CD4-positive, alpha-beta T cell treated with Interleukin-12 subunit alpha and Interleukin-12 subunit beta, for 1 hour (primary cell): ENCODE results near the gene SH3BP5.
"Not testable (repeated sequence)": the region's sequence is repeated elsewhere in the genome, so short reads cannot be mapped to it uniquely, and the experiment has no call there.

ENCODE experiments used
- DNase-seq: peaks from one replicate; pipeline ENCODE4 v3.0.0-alpha.2; 2020

The SH3BP5 gene, protein sequence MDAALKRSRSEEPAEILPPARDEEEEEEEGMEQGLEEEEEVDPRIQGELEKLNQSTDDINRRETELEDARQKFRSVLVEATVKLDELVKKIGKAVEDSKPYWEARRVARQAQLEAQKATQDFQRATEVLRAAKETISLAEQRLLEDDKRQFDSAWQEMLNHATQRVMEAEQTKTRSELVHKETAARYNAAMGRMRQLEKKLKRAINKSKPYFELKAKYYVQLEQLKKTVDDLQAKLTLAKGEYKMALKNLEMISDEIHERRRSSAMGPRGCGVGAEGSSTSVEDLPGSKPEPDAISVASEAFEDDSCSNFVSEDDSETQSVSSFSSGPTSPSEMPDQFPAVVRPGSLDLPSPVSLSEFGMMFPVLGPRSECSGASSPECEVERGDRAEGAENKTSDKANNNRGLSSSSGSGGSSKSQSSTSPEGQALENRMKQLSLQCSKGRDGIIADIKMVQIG

DNA sequence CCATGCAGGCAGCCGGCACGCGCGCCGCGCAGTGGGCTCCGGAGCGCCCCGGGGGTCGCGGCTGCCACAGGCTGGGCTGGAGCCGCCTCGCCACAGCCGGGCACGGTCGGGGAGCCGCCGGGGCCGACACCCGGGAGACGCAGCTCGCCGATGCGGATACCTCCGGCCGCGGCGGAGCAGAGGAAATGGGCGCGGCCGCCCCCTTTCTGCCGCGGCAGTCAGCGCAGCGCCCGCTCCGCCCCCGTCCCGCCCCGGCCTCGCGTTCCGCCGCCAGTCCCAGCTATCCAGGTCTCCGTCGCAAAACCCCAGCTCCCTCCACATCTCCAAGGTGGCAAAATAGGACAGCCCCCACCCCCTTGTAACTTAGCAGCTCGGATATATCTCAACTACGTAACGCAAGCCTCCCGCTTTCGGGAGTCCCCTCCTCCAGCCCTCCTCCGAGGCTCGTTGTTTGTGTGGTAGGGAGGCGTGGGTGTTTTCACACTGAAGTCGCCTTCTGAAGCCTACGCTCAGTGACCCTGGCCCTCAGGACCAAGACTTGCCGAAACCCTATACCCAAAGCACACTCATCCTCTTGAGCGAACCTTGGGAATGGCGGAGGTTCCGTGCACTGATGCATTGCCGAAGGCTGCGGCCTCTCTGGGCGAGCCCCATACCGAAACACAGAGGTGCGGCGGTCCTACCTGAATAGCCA lies at the start of gene SH3BP5:
TSS of gene SH3BP5 (minus strand) at position 182 of the 694 bp plus-strand sequence. CDS start at position 4, 178 bp downstream.
- peak; percentile 73 for DNase-seq

DNA sequence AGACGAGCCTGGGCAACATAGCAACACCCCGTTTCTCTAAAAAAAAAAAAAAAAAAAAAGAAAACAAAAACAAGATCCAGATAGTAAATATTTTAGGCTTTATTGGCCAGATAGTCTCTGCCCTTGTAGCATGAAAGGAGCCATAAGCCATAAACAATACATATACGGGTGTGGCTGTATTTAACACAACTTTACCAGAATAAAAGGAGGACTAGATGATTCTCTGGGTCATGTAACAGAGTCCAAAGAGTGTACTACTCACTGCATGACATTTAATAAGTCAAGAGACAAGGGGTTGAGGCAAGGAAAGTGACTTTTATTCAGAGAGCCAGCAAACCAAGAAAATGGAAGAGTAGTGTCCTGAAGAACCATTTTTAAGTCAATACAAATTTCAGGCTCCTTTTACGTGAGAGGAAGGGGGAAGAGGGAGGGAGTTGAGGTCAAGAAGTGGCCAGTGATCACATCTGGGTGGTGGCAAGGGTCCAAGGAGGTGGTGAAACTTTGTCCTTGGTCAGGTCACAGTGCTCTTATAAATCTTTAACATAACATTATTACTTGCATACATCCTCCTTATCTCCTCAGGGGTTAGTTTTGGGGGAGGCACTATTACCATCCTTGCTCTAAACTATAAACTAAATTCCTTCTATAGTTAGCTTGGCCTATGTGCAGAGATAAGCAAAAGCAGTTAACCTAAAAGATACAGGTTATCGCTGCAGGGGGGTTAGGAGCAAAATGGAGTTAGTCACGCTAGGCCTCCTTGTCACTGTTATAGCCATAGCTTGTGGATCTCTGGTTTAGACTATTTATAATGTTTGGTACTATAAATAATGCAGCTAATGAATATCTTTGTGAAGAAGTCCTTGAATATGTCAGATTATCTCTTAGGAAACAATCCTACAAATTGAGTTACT lies 48.8 kb upstream of the SH3BP5 start:
- DNase-seq = no peak

DNA sequence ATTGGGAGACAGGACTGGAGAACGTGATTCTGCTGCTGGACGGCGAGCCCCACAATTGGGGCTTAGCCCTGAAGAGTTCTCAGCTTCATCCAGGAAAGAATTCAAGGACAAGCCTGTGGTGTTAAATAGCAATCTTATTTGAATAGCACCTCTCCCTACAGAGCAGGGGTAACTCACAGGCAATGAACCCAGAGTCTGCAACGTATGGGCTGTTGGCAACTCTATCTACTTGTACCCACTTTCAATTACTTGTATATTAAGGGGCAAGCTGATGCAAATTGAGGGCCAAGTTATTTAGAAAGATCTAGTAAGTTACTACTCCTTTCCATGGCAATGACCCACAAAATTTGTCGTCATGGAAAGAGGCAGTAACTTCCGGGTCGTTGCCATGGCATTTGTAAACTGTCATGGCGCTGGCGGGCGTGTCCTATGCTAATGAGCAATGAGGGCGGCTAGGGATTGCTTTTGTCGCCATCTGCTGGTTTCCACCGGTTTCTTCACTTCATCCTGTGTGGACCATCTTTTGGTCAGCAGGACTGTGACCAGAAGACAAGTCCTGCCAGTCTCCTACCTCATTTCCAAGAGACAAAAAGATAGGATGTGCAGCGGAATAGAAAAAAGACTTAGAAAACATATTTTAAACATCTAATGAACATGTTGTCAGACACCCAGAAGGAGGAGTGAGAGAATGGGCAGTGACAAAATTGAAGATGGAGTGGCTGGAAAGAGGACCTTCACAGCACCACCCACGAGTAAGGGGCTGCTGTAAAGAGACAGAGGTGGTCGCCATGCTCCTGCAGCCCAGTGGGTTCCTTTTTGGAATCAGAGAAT lies 45.8 kb upstream of the SH3BP5 start:
- peak; percentile 96 for DNase-seq

DNA sequence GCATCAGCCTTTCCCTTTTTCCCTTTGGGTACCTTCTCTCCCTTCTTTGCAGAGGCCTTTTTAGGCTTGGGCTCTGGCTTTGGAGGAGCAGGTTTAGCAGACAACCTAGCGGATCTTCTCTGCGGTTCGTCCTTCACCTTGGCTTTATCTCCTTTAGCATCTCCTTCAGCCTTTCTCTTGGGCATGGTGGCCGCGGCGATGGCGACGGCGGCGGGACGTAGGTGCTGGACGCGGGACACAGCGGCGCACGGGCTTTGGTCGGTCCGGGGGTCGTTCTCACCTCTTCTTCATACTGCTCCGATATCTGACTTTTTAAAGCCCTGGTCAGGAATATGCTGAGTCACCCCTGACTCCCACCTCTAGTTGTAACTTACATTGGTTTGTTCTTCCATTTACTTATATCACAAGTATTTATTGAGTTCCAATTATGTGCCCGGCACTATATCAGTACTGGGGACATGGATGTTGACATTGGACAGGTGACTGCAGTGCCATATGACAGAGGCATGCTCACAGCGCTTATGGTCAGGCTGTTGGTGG lies 43.1 kb upstream of the SH3BP5 start:
- no peak for DNase-seq

DNA sequence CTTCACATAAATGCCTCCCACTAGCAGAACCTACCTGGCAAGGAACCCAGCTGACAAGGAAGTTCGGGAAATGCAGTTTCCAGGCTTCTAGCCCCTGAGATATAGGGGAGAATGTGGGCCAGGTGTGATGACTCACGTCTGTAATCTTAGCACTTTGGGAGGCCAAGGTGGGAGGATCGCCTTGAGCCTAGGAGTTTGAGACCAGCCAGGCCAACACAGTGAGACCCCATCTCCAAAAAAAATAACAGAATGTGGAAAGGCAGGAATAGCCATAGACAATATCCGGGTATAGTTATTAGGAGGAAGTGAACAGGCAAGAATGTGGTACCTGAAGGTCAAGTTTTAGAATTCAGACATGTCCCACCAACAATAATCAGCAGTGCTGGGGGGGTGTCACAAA lies 40.5 kb upstream of the SH3BP5 start:
- no peak for DNase-seq

DNA sequence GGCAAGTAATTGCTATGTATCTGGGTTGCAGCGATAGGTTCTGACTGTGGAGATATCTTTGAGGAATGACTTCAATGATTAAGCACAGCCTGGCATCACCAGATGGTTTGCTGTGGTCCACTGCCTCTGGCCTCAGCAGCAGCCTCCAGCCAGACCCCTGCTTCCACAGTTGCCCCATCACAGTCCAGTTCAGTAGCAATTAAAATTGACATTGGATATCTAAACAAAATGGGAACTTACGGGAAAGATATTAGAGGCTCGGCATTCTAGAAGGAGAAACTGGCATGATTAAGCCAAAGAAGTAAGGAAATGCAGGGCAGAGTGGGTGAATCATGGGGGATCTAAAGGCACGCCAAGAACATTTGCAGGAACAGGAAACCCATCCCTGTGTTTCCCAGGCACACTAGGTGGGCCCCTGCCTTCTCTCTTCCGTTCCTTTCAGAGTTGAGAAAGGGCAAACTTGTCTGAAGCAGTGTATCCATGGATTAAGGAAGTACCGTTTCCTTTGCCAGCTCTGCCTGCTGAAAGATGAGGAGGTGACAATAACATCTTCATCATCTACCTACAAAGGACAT lies 36.3 kb upstream of the SH3BP5 start:
- DNase-seq = no peak

DNA sequence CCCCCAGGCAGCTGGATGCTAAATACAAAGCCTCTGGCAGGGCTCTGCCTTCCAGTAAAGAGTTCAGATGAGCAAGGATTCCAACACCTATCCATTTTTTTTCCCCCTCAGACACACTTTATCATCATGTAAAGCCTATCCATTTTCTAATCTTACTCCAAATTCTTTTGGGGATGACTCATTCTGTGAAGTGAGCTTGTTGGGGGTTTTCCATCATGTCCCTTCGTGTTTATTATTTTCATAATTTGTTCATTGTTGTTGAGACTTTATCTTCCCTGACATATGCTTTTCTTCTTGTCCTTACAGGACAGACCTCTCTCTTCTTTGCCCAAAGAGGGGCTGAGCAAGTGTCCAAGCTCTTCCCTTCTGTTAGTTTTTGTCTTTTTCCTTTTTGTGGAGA lies 34.7 kb upstream of the SH3BP5 start:
- no peak for DNase-seq

DNA sequence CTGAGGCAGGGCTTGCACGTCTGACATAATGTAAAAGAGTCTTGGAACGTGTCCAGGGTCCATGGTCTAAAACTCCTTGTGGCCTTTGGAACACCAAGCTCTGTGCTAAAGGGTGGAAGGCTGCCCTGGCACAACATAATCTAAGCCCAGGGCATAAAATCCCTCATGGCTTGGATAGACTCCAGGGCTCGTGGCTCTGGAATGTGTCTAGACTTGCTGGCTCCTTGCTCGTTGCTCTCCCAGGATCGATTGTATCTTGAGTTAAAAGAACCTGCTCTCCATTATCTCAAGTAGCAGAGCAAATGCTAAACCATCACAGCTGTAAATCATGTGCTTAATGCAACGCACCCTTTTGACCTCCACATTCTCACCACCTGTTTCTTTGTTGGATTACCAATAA lies 31.7 kb upstream of the SH3BP5 start:
- DNase-seq = not testable (repeated sequence)

DNA sequence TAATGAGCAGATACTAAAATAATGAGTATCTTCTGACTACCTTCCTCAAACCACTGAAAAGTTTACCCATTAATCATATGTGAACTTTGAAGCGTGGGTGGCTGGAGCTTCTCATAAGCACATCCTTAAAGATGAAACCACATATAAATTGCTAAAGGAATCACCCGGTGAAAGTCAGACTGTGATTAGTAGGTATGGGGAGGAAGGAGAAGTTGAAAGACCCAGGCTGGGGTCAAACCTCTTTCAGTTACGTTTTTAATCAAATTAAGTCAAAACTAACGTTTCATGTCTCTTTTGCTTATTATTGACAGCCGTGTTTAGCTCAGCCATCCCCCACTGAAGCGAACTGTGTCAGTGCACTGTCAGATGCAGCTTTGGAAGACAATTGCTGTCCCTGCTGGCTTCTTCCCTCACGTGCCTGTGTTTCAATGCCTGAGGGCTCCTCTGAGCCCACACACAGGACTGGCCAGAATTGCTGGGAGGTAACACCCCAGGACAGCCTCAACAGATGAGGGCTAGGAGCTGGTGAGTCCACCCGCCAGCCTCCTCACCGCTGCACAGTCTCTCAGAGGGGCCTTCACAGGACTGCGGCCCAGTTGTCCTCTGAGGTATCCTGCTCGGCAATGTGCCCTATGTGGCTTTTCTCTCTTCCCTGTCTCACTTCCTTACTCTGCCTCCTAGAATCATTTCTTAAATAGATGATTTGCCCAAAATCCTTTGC lies 29.3 kb upstream of the SH3BP5 start:
- DNase-seq = peak; percentile 32

DNA sequence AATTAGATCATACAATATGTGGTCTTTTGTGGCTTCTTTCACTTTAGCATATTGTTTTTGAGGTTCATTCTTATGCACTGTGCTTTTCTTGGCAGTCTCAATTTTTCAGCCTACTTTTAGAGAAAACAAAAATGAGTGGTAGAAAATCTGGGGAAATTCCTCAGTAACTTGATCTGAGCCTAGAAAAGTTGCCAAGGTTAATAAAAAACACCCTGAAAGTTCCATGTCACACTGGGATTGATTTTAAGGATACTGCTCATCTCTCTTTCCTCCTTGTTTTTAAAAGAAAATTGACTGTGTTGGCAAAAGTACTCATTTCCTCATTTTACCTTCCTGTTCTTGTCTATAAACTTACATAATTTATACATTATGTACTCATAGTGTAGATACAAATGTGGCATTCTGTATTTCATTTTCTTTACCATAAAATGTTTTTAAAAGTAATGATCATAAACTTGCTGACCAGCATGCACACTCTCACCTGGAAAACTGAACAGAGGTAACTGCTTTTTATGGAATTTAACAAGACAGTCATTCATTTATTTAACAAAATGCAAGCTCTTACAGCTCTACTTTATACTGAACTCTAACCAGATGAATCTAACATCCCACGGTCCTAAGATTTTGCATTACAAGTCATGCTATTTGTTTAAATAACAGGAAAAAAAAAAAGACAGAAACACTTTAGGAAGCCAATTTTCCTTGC lies 28.6 kb upstream of the SH3BP5 start:
- no peak for DNase-seq

DNA sequence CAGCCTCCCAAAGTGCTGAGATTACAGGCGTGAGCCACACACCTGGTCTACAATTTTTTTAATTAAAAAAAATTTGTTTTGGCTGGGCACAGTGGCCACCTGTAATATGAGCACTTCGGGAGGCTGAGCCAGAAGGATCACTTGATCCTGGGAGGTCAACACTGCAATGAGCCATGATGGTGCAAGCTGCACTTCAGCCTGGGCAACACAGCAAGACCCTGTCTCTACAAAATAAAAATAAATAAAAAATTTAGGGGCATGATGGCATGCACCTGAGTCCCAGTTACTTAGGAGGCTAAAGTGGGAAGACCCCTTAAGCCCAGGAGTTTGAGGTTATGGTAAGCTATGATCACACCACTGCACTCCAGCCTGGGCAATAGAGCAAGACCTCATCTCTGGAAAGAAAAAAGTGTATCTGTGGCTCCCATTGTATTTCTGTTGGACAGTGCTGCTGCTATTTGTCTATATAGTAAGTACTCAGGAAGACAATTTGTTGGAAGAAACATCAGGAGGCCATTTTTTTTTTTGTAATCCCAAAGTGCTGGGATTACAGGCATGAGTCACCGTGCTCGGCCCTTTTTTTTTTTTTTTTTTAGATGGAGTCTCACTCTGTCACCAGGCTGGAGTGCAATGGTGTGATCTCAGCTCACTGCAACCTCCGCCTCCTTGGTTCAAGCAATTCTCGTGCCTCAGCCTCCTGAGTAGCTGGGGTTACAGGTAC lies 27.5 kb upstream of the SH3BP5 start:
- DNase-seq = no peak

DNA sequence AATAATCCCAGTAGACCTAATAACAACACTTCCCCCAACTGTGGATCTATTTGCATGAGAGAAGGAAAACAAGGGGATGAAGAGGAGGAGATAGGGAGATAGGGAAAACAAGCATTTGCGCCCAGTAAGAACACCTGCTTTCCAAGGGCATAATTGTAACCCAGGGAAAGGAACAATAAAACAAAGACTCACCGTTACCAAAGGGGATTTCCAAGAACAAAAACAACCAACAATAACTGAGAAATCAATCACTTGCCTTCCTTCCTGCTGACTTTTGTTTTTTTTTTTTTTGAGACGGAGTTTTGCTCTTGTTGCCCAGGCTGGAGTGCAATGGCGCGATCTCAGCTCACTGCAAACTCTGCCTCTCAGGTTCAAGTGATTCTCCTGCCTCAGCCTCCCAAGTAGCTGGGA lies 24.3 kb upstream of the SH3BP5 start:
- DNase-seq = peak; percentile 71

DNA sequence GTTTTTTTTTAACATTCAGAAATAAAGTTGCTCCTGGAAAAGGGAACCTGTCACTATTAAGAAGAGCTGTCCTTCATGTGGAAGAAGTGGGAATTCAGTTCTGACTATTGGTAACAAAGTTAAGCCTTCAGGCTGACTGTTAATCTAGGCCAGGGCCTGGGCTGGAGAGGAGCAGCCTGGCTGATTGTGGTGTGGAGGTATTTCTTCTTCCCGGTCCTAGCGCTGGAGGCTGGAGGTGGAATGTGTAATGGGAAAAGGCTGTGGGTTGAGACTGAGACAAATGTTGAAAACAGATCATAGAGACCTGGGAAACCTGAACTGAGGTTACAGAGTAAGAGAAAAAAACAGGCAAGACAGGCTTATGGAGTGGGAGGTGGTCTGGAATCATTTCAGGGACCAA lies 23.8 kb upstream of the SH3BP5 start:
- DNase-seq = no peak

DNA sequence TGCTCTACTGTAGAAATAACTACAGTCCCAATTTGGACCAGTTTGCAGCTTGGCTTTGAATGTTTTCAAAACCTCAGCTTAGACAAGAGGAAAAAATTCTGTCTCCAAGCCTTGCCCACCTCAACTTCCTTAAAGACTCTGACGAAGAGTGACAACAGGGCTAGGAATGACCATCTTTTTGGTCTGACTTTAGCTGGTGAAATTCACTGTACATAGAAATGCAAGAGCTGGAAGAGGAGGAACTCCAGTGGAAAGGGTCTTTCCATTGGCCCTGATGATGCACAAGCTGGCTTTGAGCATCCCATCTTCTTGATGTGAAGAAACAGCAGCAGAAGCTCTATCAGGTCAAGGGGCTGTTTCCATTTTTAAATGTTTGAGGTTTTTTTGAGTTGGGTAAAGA lies 22.7 kb upstream of the SH3BP5 start:
- DNase-seq = no peak

DNA sequence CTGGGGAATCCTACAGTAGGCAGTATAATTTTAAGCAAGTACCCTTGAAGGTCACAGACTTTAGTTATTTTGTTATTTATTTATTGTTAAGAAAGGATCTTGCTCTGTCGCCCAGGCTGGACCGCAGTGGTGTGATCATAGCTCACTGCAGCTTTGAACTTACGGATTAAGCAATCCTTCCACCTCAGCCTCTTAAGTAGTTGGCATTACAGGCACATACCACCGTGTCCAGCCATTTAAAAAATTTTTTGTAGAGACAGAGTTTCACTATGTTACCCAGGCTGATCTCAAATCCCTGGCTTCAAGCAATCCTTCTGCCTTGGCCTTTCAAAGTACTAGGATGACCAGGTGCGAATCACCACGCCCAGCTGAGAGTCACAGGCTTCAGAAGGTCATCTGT lies 22.1 kb upstream of the SH3BP5 start:
- no peak for DNase-seq

DNA sequence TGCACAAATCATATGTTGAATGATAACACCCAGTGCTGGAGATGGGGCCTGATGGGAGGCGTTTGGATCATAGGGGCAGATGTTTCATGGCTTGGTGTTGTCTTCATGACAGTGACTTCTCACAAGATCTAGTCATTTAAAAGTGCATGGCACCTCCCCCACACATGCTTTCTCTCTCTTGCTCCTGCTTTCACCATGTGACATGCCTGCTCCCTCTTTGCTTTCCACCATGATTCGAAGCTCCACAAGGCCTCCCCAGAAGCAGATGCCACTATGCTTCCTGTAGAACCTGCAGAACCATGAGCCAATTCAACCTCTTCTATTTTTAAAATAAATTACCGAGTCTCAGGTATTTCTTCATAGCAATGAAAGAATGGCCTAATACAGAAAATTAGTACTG lies 17.8 kb upstream of the SH3BP5 start:
- no peak for DNase-seq

DNA sequence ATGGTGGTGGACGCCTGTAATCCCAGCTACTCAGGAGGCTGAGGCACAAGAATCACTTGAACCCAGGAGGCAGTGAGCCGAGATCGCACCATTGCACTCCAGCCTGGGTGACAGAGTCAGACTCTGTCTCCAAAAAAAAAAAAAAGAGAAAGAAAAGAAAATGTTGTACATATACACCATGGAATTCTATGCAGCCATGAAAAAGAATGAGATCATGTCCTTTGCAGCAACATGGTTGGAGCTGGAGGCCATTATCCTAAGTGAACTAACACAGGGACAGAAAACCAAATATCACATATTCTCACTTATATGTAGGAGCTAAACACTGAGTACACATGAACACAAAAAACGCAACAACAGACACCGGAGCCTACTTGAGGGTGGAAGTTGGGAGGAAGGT lies 17.1 kb upstream of the SH3BP5 start:
- not testable (repeated sequence) for DNase-seq

DNA sequence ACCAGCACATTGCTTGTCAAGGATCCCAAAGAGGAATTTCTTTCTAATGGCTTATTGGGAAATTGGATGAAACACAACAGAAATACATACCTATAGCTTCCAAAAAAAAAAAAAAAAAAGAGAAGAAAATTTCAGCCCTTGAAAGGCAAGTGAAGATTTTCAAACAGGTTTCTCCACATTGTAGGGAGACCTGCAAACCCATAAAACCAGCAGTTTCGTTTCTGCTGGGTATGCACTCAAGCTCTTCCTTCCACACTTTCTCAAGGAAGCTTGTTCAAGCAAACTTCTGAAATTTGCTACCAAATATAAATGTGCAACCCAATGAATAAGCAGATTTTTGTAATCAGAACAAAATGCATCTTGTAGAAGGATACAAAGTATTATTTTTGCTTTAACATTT lies 15.9 kb upstream of the SH3BP5 start:
- DNase-seq = no peak

DNA sequence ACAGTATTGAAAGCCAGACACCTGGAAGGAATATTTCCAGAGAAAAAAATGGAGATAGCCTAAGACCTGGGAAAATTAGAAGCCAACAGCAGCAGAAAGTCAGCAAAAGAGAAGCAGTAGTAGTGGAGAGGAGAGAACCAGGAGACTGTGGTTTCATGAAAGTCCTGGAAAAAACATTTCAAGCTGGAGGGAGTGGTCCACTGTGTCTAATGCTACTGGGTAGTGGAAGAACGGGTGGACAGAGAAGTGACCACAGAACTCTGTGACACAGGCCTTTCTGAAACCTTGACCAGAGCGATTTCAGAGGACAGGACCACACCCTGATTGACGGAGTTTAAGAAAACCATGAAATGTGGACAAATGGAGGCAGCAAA lies 15.3 kb upstream of the SH3BP5 start:
- DNase-seq = no peak
